Fibroblast of the aortic adventitia (primary cell): ENCODE results near the gene DENND5B. TPM values are rescaled to one million over a fixed set of nuclear protein-coding genes. Genes with fewer than 3 reads are reported as not detected.
"Not testable (repeated sequence)": the region's sequence is repeated elsewhere in the genome, so short reads cannot be mapped to it uniquely, and the experiment has no call there.

Experiments used
- DNase-seq: peaks from one replicate; pipeline ENCODE4 v3.0.0-alpha.2; 2010; ENCODE audit warnings: low read depth
- H3K4me3 ChIP-seq: 2 replicates; pipeline ENCODE4 v1.5.1; 2011; ENCODE audit warnings: low read depth, mild to moderate bottlenecking, control low read depth, low read length, moderate library complexity
- total RNA-seq: library from RNA; depleted of rRNA; stranded (reverse); fragments of >200 nt; gene quantifications from 2 replicates; pipeline ENCODE4 v1.2.3, GENCODE V29; 2012; ENCODE audit warnings: low replicate concordance
- TF ChIP-seq, protein P1 (sequence below): IDR thresholded peaks from 2 replicates; pipeline ENCODE4 v1.5.1; 2011; ENCODE audit warnings: mild to moderate bottlenecking, low read length, control low read depth, inconsistent platforms; ENCODE audit not compliant: insufficient read depth

The DENND5B gene
- total RNA-seq, 1 donor, result 19.2 TPM

DNA sequence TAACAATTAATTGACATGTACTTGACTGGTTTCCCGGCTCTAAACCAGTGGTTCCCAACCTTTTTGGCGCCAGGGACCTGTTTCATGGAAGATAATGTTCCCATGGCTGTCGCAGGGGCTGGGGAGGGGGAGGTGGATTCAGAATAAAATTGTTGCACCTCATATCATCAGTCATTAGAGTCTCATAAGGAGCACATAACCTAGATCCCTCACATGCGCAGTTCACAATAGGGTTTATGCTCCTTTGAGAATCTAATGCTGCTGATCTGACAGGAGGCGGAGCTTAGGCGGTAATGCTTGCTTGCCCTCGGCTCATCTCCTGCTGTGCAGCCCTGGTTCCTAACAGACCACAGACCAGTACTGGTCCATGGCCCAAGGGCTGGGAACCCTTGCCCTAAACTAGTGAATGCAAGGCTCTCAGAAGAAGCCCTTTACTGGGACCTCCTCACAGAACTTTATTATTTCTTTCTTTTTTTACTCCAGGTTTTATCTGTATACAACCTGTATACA is 178.6 kb downstream of the DENND5B start:
- H3K4me3 ChIP-seq, result no peak overlapping the region
- DNase-seq, result no peak
- TF ChIP-seq, protein P1, sequence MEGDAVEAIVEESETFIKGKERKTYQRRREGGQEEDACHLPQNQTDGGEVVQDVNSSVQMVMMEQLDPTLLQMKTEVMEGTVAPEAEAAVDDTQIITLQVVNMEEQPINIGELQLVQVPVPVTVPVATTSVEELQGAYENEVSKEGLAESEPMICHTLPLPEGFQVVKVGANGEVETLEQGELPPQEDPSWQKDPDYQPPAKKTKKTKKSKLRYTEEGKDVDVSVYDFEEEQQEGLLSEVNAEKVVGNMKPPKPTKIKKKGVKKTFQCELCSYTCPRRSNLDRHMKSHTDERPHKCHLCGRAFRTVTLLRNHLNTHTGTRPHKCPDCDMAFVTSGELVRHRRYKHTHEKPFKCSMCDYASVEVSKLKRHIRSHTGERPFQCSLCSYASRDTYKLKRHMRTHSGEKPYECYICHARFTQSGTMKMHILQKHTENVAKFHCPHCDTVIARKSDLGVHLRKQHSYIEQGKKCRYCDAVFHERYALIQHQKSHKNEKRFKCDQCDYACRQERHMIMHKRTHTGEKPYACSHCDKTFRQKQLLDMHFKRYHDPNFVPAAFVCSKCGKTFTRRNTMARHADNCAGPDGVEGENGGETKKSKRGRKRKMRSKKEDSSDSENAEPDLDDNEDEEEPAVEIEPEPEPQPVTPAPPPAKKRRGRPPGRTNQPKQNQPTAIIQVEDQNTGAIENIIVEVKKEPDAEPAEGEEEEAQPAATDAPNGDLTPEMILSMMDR, result no peak

DNA sequence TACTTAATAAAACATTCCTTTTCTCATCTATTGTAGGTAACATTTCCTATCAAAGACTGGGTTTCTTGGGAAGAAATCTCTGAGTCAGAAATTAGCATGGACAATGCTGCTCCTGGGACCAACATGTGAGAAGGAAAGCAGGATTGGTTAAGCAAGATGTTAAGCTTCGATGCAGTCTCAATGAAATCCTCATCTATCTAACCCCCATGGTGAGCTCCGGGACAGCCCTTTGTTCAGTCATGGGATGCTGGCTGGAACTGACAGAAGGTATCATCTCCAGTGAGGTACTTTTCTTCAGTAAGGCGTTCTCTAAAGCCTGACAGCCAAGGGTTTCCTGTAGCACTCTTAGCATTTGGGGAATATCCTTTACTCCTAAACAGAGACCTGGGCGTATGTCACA is 182.2 kb downstream of the DENND5B start:
- H3K4me3 ChIP-seq, result no peak overlapping the region
- no peak for DNase-seq
- TF ChIP-seq, protein P1, result no peak

- TF ChIP-seq, protein P1, result no peak
- DNase-seq, result no peak
- H3K4me3 ChIP-seq, result no peak overlapping the region
Observed at GRCh38 chr12:31407562-31407961, 183.4 kb downstream of the DENND5B start.

GRCh38 chr12:31406345-31406744 is 184.6 kb downstream of the DENND5B start:
- H3K4me3 ChIP-seq, result no peak overlapping the region
- DNase-seq, result no peak
- TF ChIP-seq, protein P1, result no peak

- no peak for DNase-seq
- TF ChIP-seq, protein P1, result no peak
- H3K4me3 ChIP-seq, result no peak overlapping the region
Observed at GRCh38 chr12:31405021-31405420, 185.9 kb downstream of the DENND5B start.

DNA sequence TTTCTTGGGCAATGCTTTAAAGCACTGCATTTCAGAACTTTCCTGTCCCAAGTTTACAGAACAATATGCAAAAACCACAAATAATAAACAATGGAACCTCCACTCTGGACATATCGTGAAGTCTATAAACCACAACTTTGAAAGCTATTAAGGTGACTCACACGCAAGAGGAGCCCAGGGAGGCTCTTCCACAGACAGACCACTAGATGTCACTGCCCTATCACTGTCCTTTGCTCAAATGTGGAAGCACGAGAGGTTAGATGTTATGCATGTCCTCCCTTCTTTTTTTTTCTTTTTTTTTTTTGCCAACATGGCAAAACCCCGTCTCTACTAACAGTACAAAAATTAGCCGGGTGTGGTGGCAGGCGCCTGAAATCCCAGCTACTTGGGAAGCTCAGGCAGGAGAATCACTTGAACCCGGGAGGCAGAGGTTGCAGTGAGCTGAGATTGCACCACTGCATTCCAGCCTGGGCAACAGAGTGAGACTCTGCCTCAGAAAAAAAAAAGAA is 187.8 kb downstream of the DENND5B start:
- TF ChIP-seq, protein P1, result peak; percentile 96
- H3K4me3 ChIP-seq, result not testable (repeated sequence)

GRCh38 chr12:31393004-31393550 is 197.9 kb downstream of the DENND5B start:
- no peak for DNase-seq
- TF ChIP-seq, protein P1, result no peak
- no peak overlapping the region for H3K4me3 ChIP-seq

More for the DNA sequence above, 187.8 kb downstream of the DENND5B start:
- peak; percentile 96 for DNase-seq
